Glomerular visceral epithelial cell (primary cell): ENCODE results near the gene MAML3.

Experiments used
- DNase-seq: peaks from one replicate; pipeline ENCODE4 v3.0.0-alpha.2; 2016; ENCODE audit errors: extremely low spot score

Gene MAML3

GRCh38 chr4:139865537-139865936 lies 288.4 kb downstream of the MAML3 start:
- DNase-seq: no peak

GRCh38 chr4:139863531-139863930 lies 290.5 kb downstream of the MAML3 start:
- DNase-seq: no peak

- no peak for DNase-seq
These were observed 292.5 kb downstream of the MAML3 start for GRCh38 chr4:139861471-139861870.

DNA sequence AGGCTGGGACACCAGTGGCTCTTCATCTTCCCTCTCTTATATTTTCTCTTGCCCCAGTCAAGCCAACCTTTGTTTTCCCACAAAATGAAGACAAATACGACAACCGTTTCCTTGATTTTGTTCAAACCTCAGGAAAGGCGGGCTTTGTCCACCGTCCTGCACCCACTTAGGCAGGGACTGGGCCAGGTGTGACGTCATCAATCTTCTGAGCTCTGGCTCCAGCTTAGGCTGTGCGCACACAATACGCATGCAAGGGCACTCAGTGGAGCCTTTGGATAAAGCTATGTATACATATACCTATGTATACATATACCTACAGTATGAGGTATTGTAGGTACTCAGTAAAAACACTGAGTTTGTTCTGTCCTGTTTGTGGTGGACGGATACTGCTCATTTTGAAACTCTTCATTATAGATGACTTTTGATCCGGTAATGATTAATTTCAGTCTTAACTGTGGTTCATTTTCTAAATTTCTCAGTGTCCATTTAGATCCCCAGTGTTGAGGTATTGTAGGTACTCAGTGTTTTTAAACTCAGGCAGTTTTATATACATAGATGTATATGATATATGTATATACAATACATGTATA lies 293.5 kb downstream of the MAML3 start:
- no peak for DNase-seq

DNA sequence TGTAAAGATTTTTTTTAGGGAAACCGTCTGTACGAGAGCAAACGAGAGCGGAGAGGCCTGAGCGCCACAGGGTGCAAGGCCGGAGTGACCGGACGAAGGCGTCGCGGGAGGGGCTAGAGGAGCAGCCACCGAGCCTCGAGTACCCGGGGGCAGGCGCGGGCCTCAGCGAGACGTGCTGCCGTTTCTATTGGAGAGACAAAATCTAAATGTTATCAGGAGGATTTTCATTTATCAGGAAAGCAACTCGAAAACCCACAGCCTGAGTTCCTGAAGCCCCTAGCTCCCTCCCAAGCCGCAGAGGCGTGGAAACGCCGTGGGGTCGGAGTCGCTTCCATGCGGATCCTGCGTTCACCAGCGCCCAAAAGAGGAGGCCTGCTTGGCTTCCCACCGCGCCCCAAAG lies 294.1 kb downstream of the MAML3 start:
- DNase-seq: no peak

DNA sequence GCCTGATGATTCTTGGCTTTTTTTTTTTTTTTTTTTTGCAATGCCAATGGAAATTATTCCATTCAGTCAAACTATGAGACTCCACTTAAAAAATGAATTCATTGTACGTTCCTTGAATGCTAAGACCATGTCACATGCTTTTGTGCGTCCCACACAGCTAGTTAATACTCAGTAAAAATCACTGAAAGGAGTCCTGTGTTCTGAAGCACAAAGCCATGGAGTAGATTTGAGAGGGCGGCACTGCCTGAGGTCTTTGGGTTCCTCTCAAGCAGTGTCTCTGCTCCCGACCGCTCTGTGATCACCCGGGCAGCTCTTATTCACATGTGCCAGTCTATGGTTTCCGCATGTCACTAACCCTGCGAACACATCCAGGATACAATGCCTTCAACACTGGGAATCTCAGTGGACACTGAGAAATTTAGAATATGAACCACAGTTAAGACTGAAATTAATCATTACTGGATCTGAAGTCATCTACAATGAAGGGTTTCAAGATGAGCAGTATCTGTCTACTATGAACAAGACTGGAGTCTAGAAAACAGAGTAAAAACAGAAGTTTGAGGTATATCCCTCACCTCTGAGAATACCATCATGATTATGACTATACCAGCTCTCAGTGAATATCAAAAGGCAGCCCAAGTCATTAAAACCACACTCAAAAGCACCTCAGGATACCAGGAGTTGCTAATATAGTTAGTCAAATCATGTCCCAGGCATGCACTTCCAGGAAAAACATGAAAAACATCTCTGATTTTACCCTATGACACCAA lies 295.4 kb downstream of the MAML3 start:
- DNase-seq: peak; percentile 7

DNA sequence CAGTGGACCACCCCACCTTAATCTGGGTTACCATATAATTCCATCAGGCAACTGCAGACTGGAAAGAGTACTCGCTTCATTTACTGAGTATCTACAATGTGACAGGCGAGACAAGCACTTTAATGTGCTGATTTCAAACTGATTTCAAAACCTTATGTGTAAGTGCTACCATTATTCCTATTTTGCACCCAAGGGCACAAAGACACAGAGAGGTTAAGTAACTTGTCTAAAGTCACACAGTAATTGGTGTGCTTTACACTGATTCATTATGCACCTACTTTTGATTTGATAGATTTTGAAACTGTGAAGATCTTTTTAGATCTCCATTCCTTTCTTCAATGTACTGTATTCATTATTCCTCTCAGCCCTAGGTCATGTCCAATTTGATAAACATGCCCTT lies 296.0 kb downstream of the MAML3 start:
- no peak for DNase-seq

DNA sequence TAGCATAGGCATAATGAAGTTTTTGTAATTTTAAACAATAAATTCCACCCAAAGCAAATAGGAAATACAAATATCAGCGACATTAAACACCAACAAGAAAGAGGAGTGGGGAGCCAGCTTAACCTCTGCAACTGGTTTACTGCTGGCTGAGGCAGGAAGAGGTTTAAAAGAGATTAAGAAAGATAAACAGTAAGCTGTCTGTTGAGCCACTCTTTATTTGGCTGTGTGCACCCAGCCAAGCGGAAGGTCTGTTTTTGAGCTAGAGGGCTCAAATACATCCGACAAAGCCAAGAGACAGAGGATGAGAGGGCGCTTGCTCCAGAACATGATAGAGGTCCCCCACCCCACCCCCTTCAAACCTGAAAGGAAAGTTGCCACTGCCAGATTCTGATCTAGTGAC lies 297.0 kb downstream of the MAML3 start:
- DNase-seq: peak; percentile 25

DNA sequence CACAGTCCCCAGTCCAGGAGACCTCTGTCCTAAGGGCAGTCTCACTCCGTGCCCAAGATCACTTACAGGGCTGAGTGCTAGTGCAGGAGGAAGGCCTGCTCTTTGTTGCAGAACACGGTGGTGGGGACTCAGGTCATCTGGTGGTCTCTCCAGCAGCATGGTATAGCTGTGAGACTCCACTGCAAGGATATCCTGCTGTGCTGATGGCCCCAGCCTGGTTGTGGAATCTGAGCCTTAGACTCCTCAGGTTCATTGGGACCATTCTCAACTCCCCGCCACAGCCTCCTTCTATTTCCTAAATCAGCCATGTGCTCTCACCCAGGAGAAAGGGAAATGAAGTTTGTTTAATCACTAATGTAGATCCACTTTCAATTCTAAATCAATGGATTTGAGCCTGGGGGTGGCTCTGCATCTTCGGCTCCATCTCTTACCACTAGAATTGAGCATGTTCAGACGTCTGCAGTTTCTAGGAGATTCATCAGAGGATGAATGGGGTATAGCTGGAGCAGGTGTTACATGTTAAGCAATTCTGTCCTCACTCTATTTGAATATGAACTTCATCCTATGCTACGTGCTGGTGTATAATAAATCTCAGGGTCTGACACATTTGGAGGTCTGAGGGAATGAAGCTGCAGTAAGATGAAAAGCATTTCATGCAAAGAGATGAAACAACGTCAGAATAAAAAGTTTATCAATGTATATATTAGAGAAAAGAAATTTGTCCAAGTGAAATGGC lies 299.1 kb downstream of the MAML3 start:
- no peak for DNase-seq

DNA sequence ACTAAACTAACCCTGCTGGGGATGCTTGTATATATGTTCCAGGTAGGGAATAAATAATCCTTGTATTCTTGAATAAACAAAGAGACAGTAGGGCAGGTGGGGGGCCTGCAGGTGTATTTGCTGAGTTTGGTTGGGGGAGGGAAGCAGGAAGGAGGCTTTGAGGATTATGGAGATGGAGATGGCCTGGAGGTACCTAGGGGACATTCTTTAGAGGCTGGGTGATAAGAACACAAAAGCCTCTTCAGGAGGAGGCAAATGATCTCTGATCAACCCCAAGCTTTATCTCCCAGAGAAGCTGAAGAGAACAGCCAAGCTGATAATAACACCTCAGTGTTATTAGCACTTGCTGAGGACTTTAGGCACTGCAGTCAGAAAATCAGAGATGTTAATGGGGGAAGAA lies 300.7 kb downstream of the MAML3 start:
- DNase-seq: no peak

DNA sequence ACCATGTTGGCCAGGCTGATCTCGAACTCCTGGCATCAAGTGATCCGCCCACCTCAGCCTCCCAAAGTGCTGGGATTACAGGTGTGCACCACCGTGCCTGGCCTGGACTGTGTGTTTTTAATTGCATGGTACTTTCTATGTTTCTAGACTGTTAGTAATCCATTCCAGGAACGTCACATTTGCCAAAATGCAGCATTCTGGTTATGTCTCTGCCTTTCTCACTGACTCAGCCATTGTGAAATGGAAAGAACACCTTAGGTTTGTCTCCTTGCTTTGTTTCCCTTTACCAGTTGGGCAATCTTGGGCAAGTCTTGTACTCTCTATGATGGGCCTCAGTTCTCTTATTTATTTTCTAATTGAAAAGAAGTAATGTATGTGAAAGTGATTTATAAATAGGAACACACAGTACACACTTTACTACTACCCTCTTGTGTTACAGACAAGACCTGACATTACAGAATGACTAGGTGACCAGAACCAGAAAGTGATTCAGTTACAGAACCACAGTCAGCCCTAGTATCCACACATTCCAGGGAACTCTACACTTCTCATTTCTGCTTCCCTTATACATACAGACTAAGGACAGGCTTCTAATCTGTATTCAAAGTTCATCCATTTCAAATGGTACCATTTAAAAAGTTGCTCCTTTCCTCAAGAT lies 301.2 kb downstream of the MAML3 start:
- DNase-seq: no peak

GRCh38 chr4:139851639-139852038 lies 302.3 kb downstream of the MAML3 start:
- DNase-seq: no peak

- DNase-seq: no peak
These were observed 302.9 kb downstream of the MAML3 start for GRCh38 chr4:139851133-139851532.

- DNase-seq: no peak
These were observed 304.8 kb downstream of the MAML3 start for GRCh38 chr4:139849219-139849618.

DNA sequence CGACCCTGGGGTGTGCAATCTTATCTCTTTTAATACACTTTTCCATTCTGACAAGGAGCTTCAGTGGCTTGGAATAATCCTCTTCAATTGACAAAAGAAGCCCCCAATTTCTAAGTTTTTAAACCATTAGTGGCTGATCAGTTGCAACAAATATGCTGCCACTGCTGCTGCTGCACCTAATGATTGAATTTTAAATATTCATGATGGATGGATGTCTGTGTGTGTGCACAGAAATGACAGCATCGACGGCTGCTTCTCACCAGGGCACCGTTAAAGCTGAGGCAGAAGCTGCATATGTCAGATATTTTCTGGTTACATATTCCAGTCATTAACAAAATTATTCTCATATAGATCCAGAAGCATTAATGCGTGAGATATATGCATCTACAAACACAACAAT lies 306.0 kb downstream of the MAML3 start:
- DNase-seq: no peak

DNA sequence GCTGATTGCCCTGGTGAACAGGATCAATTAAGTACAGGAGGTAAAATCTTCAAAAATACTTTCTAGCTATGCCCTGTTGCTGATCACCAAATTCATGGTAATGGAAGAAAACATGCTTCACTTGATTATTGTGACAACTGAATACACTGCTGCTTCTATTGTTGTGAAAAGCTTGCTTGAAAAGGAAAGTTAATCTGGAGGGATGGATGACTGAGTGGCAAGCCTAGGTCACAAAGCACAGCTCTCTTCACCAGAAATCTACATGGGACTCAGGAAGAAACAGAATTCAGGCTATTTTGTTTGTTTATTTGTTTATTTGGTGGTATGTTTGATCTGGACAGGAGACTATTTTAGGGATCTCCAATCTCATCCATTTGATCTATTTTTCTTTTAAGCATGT lies 306.4 kb downstream of the MAML3 start:
- no peak for DNase-seq

DNA sequence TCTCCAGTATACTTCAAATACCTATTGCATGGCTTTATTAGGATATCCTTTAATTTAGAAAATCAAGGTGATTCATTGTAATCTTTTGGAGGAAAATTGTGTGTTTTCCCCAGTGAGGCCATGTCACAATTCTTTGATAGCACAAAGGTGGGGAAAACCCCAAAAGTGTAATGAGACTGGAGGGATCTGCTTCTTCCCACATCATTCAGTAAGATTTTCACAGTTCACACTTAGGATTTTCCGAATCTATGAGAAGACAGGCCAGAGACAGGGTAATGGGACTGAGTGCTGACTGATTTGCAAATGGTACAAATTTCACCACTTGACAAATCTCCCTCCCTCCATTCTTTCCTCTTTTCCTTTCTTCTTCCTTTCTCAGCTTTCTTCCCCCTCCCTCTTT lies 307.2 kb downstream of the MAML3 start:
- no peak for DNase-seq

DNA sequence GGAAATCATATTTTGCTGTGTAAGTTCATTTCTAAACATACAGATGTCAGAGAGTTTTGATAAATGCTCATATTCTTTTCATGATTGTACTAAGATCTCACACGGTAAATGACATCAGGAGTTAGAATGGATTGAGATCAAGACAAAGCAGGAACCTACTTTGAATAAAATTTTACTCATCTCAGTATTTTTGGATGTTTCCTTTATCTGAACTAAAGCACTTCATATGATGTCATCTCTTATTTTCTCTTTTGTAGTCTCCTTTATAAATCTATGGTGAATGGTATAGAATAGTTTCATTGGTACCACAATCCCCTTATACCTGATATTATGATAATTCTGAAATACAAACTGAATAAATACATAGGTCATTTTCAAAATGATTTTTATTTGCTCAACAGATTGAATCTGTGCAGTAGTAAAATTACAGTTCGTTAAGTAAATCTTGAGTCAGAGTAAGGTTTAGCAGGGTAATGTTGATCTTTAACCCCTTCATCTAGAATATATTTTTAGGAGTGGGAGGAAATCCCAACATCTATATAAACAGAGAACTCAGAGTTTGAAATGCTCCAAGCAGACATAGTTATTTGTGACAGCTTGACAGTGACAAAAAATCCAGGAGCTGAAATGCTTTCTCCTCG lies 308.4 kb downstream of the MAML3 start:
- no peak for DNase-seq

GRCh38 chr4:139844459-139845036 lies 309.4 kb downstream of the MAML3 start:
- DNase-seq: no peak

DNA sequence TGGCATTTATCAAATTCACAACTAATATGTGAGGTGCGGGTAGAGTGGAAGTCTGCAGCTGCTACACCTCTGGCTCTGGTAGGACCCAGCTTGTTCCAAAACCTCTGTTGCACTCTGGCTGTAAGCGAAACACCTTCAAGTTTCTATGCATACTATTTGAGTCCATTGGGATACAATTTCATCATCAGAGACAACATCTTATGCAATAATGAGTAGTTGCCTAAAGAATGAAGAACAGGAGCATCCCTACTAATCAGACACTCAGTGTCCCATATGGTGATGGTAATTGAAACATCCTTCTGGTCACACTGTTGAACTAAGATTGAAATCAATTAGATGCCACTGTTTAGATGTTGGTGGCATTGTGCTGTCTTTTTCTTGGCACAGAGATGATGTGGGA lies 309.9 kb downstream of the MAML3 start:
- no peak for DNase-seq

GRCh38 chr4:139843641-139844040 lies 310.3 kb downstream of the MAML3 start:
- no peak for DNase-seq
